Endothelial cell of umbilical vein (primary cell): ENCODE data around the gene LMTK3. TPM values are rescaled to one million over a fixed set of nuclear protein-coding genes. Genes with fewer than 3 reads are reported as not detected.

Experiments
- BruUV-seq: library from RNA; stranded (reverse); fragments of 400-500 nt; replicated peaks from 2 replicates; lab custom pipeline; 2021; lab: Mats Ljungman, UMichigan
- CTCF ChIA-PET: fragments of 300-600, 350-600 bp; sonication (Branson Sonifier 250); formaldehyde crosslinking; loops from one replicate; lab custom pipeline; 2021; ENCODE audit warnings: antibody characterized with exemption, inconsistent platforms; lab: Charles Lee
- POLR2A ChIA-PET: fragments of 300-600, 350-600 bp; sonication (Branson Sonifier 250); formaldehyde crosslinking; loops from one replicate; lab custom pipeline; 2021; ENCODE audit warnings: antibody characterized with exemption, inconsistent platforms; lab: Charles Lee
- DNase-seq: peaks from one replicate; pipeline ENCODE4 v3.0.0-alpha.2; 2011; ENCODE audit warnings: low read depth, low spot score
- FAIRE-seq: peaks from 2 replicates; lab custom pipeline; 2011; peaks lifted over from hg19 to GRCh38; lab: Jason Lieb, UNC
- H2AFZ ChIP-seq: 2 replicates; pipeline ENCODE4 v1.6.0; 2012; ENCODE audit warnings: low read depth, low read length, control low read depth, inconsistent platforms
- H3K27ac ChIP-seq: 2 replicates; pipeline ENCODE4 v1.5.1; 2011; ENCODE audit warnings: low read depth, mild to moderate bottlenecking, control low read depth, low read length, moderate library complexity; ENCODE audit not compliant: insufficient read depth
- H3K27me3 ChIP-seq, 2 experiments: 2 replicates each; pipeline versions ENCODE4 v1.6.0 to v1.6.1; 2011; ENCODE audit warnings: low read length in 2 of 2, mixed read lengths in 1 of 2; ENCODE audit not compliant: control insufficient read depth in 2 of 2, insufficient read depth in 2 of 2
- H3K36me3 ChIP-seq, 2 experiments: 2 replicates in 1 of 2; 3 replicates in 1 of 2; pipeline ENCODE4 v1.5.1; 2011; ENCODE audit warnings: low read length in 2 of 2, mild to moderate bottlenecking in 1 of 2, moderate library complexity in 1 of 2; ENCODE audit not compliant: control insufficient read depth in 2 of 2, insufficient read depth in 2 of 2; ENCODE audit errors: extremely low read depth in 1 of 2
- H3K4me1 ChIP-seq: 3 replicates; pipeline ENCODE4 v1.5.1; 2011; ENCODE audit warnings: mild to moderate bottlenecking, low read length; ENCODE audit not compliant: control insufficient read depth, insufficient read depth; ENCODE audit errors: extremely low read depth
- H3K4me2 ChIP-seq: 2 replicates; pipeline ENCODE4 v1.6.1; 2011; ENCODE audit warnings: low read length, control low read depth, mixed read lengths; ENCODE audit not compliant: insufficient read depth
- H3K4me3 ChIP-seq, 3 experiments: fragments of 200-600 bp in 1 of 3; sonication (generic), shearing (Covaris generic) in 1 of 3; replicated peaks in 1 of 3; 2 replicates each; pipeline ENCODE4 v1.5.1; 2011 to 2016; ENCODE audit warnings: control low read depth in 3 of 3, low read length in 3 of 3, mild to moderate bottlenecking in 2 of 3, inconsistent platforms in 1 of 3, low read depth in 1 of 3, moderate library complexity in 1 of 3; ENCODE audit not compliant: insufficient read depth in 1 of 3
- H3K79me2 ChIP-seq: 2 replicates; pipeline ENCODE4 v1.6.0; 2012; ENCODE audit warnings: low read length, inconsistent platforms; ENCODE audit not compliant: control insufficient read depth, insufficient read depth
- H3K9ac ChIP-seq: replicated peaks from 2 replicates; pipeline ENCODE3; 2011; ENCODE audit warnings: low read length, control low read depth; ENCODE audit not compliant: insufficient read depth; ENCODE audit errors: extremely low read depth
- H3K9me1 ChIP-seq: replicated peaks from 3 replicates; pipeline ENCODE4 v1.6.0; 2011; ENCODE audit warnings: mild to moderate bottlenecking, low read length; ENCODE audit not compliant: control insufficient read depth, insufficient read depth; ENCODE audit errors: extremely low read depth
- H3K9me3 ChIP-seq: replicated peaks from 2 replicates; pipeline ENCODE4 v1.5.1; 2012; ENCODE audit warnings: low read length, inconsistent platforms; ENCODE audit not compliant: control insufficient read depth, insufficient read depth
- H4K20me1 ChIP-seq: replicated peaks from 2 replicates; pipeline ENCODE3; 2011; ENCODE audit warnings: mild to moderate bottlenecking, low read length; ENCODE audit not compliant: control insufficient read depth, insufficient read depth; ENCODE audit errors: extremely low read depth
- CTCF ChIP-seq, 2 donors: IDR thresholded peaks; 1 replicate in 1 of 2; 2 replicates in 1 of 2; pipeline ENCODE4 v1.5.1; 2011; ENCODE audit warnings: low read length in 2 of 2, mild to moderate bottlenecking in 2 of 2, moderate library complexity in 2 of 2, control low read depth in 1 of 2, inconsistent platforms in 1 of 2, low read depth in 1 of 2; ENCODE audit not compliant: insufficient read depth in 1 of 2; ENCODE audit errors: extremely low read depth in 1 of 2
- EZH2 ChIP-seq: IDR thresholded peaks from 2 replicates; pipeline ENCODE4 v1.6.1; 2012; ENCODE audit warnings: borderline replicate concordance, low read depth, mild to moderate bottlenecking, moderate library complexity, low read length, inconsistent platforms; ENCODE audit not compliant: severe bottlenecking
- FOS ChIP-seq: IDR thresholded peaks from 2 replicates; pipeline ENCODE4 v1.6.1; 2011; ENCODE audit warnings: mild to moderate bottlenecking, low read length, moderate library complexity, borderline replicate concordance; ENCODE audit not compliant: insufficient read depth
- GATA2 ChIP-seq: IDR thresholded peaks from 2 replicates; pipeline ENCODE4 v1.7.0; 2011; ENCODE audit warnings: low read depth, mild to moderate bottlenecking, moderate library complexity, mixed read lengths, low read length; ENCODE audit not compliant: insufficient read length, insufficient read depth
- JUN ChIP-seq: IDR thresholded peaks from 2 replicates; pipeline ENCODE4 v1.6.1; 2011; ENCODE audit warnings: borderline replicate concordance, low read depth; ENCODE audit not compliant: insufficient read length, insufficient read depth
- MAX ChIP-seq: IDR thresholded peaks from 2 replicates; pipeline ENCODE4 v1.6.1; 2011; ENCODE audit not compliant: insufficient read depth, insufficient read length
- MYC ChIP-seq: IDR thresholded peaks from one replicate; pipeline ENCODE4 v1.6.1; 2011; ENCODE audit warnings: mild to moderate bottlenecking, low read depth, low read length
- POLR2A ChIP-seq: IDR thresholded peaks from 2 replicates; pipeline ENCODE4 v1.6.1; 2012; ENCODE audit warnings: low read depth, mild to moderate bottlenecking, control low read depth, low read length
- POLR2AphosphoS5 ChIP-seq: IDR thresholded peaks from 2 replicates; pipeline ENCODE4 v1.6.1; 2012; ENCODE audit warnings: low read depth, mild to moderate bottlenecking, control low read depth, low read length, moderate library complexity; ENCODE audit not compliant: insufficient read depth
- dilution Hi-C: fragments of 300-500 bp; cut with MboI; formaldehyde crosslinking; loops from one replicate; pipeline ENCODE4 v1.15.0; 2019; ENCODE audit warnings: low sequenced_read_pairs; ENCODE audit not compliant: extremely low pct_ligation_motif_present
- intact Hi-C: fragments of 100-400 bp; cut with micrococcal nuclease; formaldehyde crosslinking; loops from one replicate; pipeline ENCODE4 v1.10.0; 2022
- polyA plus RNA-seq, 4 experiments: library from polyadenylated mRNA; depleted of rRNA in 3 of 4; stranded (reverse) in 3 of 4; unstranded in 1 of 4; fragments of >200 nt; gene quantifications; 2 replicates each; pipeline versions ENCODE4 v1.2.1 to v1.2.3, GENCODE V29; 2011 to 2012; ENCODE audit warnings: missing spikeins in 1 of 4
- total RNA-seq: library from RNA; stranded (reverse); gene quantifications from 2 replicates; pipeline ENCODE4 v1.2.3, GENCODE V29; 2021

The LMTK3 gene
- total and polyA plus RNA-seq, 2 donors (not counting 3 experiments of a cell fraction or from before 2014, with no cell fraction given): 0.11 to 0.14 TPM

GRCh38 chr19:48446579-48446978 lies 65.1 kb downstream of the LMTK3 start:
- BruUV-seq: no TSS peak
- H3K27ac ChIP-seq: peak overlapping the region; percentile 52
- ChIA-PET POLR2A (interaction anchor here (0.6 kb wide), 1 partner anchor 46 kb away, joined by 5 read pairs; no protein-coding TSS in a partner anchor), CTCF (interaction anchor here (1.8 to 2.4 kb wide), 3 partner anchors 56 to 132 kb away, joined by 7 to 52 read pairs (median 9); partner anchors contain the start of gene KDELR1)
- H3K9me3 ChIP-seq: no peaks in the 10 kb centered on the region
- DNase-seq (no peak), FAIRE-seq (no peak)
- H3K4me1 ChIP-seq: peaks cover 17% of the 10 kb centered on the region
- no peaks in the 10 kb centered on the region for H3K9me1 ChIP-seq
- peaks cover 2 to 22% of the 10 kb centered on the region in 2 experiments for H3K36me3 ChIP-seq
- H4K20me1 ChIP-seq: no peaks in the 10 kb centered on the region
- peak overlapping the region; percentile 85 for H3K9ac ChIP-seq
- intact Hi-C loops (loop anchor here (5.0 kb wide), 1 partner anchor 179 kb away; no protein-coding TSS in a partner anchor), dilution Hi-C loops (no loop called here)
- peaks cover 4 to 16% of the 10 kb centered on the region in 2 experiments for H3K27me3 ChIP-seq
- peak overlapping the region; percentile 93 for H3K4me2 ChIP-seq
- peak overlapping the region; percentile 85 to 97 (median 86) for H3K4me3 ChIP-seq
- peaks cover 12% of the 10 kb centered on the region for H3K79me2 ChIP-seq
- no peak for TF ChIP-seq JUN
- TF ChIP-seq POLR2AphosphoS5: no peak
- TF ChIP-seq POLR2A: no peak
- no peak for TF ChIP-seq EZH2
- TF ChIP-seq MAX: no peak
- no peak for TF ChIP-seq FOS
- no peak for TF ChIP-seq MYC
- TF ChIP-seq CTCF (IDR thresholded peaks at IDR 0.05; ENCODE audit: extremely low read depth in 1 of 2, insufficient read depth in 1 of 2, low read depth in 1 of 2, low read length in 2 of 2): no peak
- no peak for TF ChIP-seq GATA2
- H2AFZ ChIP-seq: no peak overlapping the region
